K562 (cell line): Measurements from ENCODE around the gene TGM1. TPM values are rescaled to one million over a fixed set of nuclear protein-coding genes. Genes with fewer than 3 reads are reported as not detected.
A peak's percentile ranks its signal among the peaks of the same experiment; 100 is the strongest.

Experiments
- CAMTA2 ChIP-seq: fragments of 250-450 bp; sonication (Bioruptor Pico); conservative IDR thresholded peaks from 2 replicates; pipeline ENCODE4 v1.5.1; 2022
- CEBPG ChIP-seq, 3 experiments: fragments of 200-800 bp in 1 of 3; sonication (Bioruptor generic) in 1 of 3; sonication (generic) in 1 of 3; formaldehyde crosslinking in 1 of 3; IDR thresholded peaks in 2 of 3; conservative IDR thresholded peaks in 1 of 3; 2 replicates each; pipeline versions ENCODE4 v1.6.1 to v1.8.0; 2016 to 2022; ENCODE audit warnings: missing compliant biosample characterization in 2 of 3, missing genetic modification characterization in 2 of 3, mild to moderate bottlenecking in 1 of 3, missing genetic modification reagents in 1 of 3
- DMBX1 ChIP-seq: fragments of 250-450 bp; sonication (Bioruptor Pico); IDR thresholded peaks from 2 replicates; pipeline ENCODE4 v1.8.0; 2022; ENCODE audit warnings: inconsistent platforms, mild to moderate bottlenecking, moderate library complexity, borderline replicate concordance
- GATA2 ChIP-seq: sonication (generic); formaldehyde crosslinking; IDR thresholded peaks from 2 replicates; pipeline ENCODE4 v1.4.0; 2020; ENCODE audit warnings: mild to moderate bottlenecking, missing genetic modification reagents
- KDM5B ChIP-seq: fragments of 200-600 bp; sonication (generic); IDR thresholded peaks from 2 replicates; pipeline ENCODE4 v1.6.1; 2012; ENCODE audit warnings: low read depth, mild to moderate bottlenecking, moderate library complexity, low read length, control low read depth, inconsistent platforms; ENCODE audit not compliant: insufficient replicate concordance
- KLF1 ChIP-seq: fragments of 450-650 bp; IDR thresholded peaks from 2 replicates; pipeline ENCODE4 v1.6.1; 2016; ENCODE audit warnings: missing genetic modification characterization, missing compliant biosample characterization
- MBD2 ChIP-seq: sonication (generic); IDR thresholded peaks from 2 replicates; pipeline ENCODE4 v1.6.1; 2016; ENCODE audit warnings: low read depth, borderline replicate concordance
- MCM7 ChIP-seq, 2 experiments: fragments of 450-650 bp; IDR thresholded peaks; 2 replicates each; pipeline ENCODE4 v1.6.1; 2016 to 2018
- MEIS2 ChIP-seq: fragments of 450-650 bp; IDR thresholded peaks from 2 replicates; pipeline ENCODE4 v1.6.1; 2014; ENCODE audit warnings: mild to moderate bottlenecking; ENCODE audit not compliant: partially characterized antibody
- MTA1 ChIP-seq: fragments of 450-650 bp; IDR thresholded peaks from 2 replicates; pipeline ENCODE4 v1.6.1; 2017; ENCODE audit warnings: borderline replicate concordance
- NCOA2 ChIP-seq, 2 experiments: fragments of 450-650 bp; IDR thresholded peaks; 2 replicates each; pipeline ENCODE4 v1.6.1; 2018; ENCODE audit warnings: mild to moderate bottlenecking in 2 of 2, moderate library complexity in 1 of 2; ENCODE audit not compliant: partially characterized antibody in 2 of 2
- NCOA6 ChIP-seq: fragments of 450-650 bp; IDR thresholded peaks from 2 replicates; pipeline ENCODE4 v1.6.1; 2017; ENCODE audit warnings: mild to moderate bottlenecking
- SAFB ChIP-seq: fragments of 200-400 bp; formaldehyde crosslinking; IDR thresholded peaks from 2 replicates; pipeline ENCODE4 v1.6.1; 2017; ENCODE audit warnings: low read depth, low read length, borderline replicate concordance
- STAG1 ChIP-seq: sonication (generic); formaldehyde crosslinking; IDR thresholded peaks from 2 replicates; pipeline ENCODE4 v1.5.0; 2020; ENCODE audit warnings: missing genetic modification reagents, borderline replicate concordance
- TAF9B ChIP-seq: fragments of 450-650 bp; IDR thresholded peaks from 2 replicates; pipeline ENCODE4 v1.6.1; 2018; ENCODE audit warnings: mild to moderate bottlenecking; ENCODE audit not compliant: partially characterized antibody
- XRCC5 ChIP-seq: fragments of 200-400 bp; formaldehyde crosslinking; IDR thresholded peaks from 2 replicates; pipeline ENCODE4 v1.6.1; 2017; ENCODE audit warnings: low read depth, mild to moderate bottlenecking, low read length
- ZBTB7A ChIP-seq: IDR thresholded peaks from 2 replicates; pipeline ENCODE4 v1.6.1; 2011; ENCODE audit warnings: low read depth, mild to moderate bottlenecking, low read length, moderate library complexity, borderline replicate concordance; ENCODE audit not compliant: control insufficient read depth
- ZNF197 ChIP-seq: fragments of 200-800 bp; sonication (Bioruptor generic); IDR thresholded peaks from 2 replicates; pipeline ENCODE4 v1.6.1; 2016; ENCODE audit warnings: low read depth, missing genetic modification characterization, missing compliant biosample characterization
- ZNF217 ChIP-seq: sonication (generic); formaldehyde crosslinking; IDR thresholded peaks from 2 replicates; pipeline ENCODE4 v1.8.0; 2022; ENCODE audit warnings: mild to moderate bottlenecking, missing genetic modification reagents
- ZNF239 ChIP-seq: fragments of 250-450 bp; sonication (Bioruptor Pico); IDR thresholded peaks from 2 replicates; pipeline ENCODE4 v1.4.0; 2020; ENCODE audit warnings: mild to moderate bottlenecking
- ZNF282 ChIP-seq: sonication (generic); formaldehyde crosslinking; IDR thresholded peaks from 2 replicates; pipeline ENCODE4 v1.8.1; 2023; ENCODE audit warnings: missing genetic modification reagents
- ZNF696 ChIP-seq: fragments of 250-450 bp; sonication (Bioruptor Pico); conservative IDR thresholded peaks from 2 replicates; pipeline ENCODE4 v1.4.0; 2020; ENCODE audit warnings: mild to moderate bottlenecking, moderate library complexity
- polyA plus RNA-seq, 8 experiments: library from polyadenylated mRNA; depleted of rRNA in 4 of 8; stranded (reverse) in 5 of 8; unstranded in 3 of 8; fragments of >200 nt; fragmentation: Nextera tagmentation in 2 of 8; fragmentation: Illumina TruSeq in 1 of 8; extraction: Ambion mirVana in 2 of 8; extraction: Trizol in 1 of 8; gene quantifications; 2 replicates each; pipeline versions ENCODE4 v1.2.1 to v1.2.3, GENCODE V29; 2011 to 2014; ENCODE audit warnings: inconsistent platforms in 1 of 8, missing spikeins in 1 of 8
- total RNA-seq, 7 experiments: library from RNA; depleted of rRNA in 6 of 7; stranded (reverse); fragments of >200 nt in 6 of 7; fragmentation: Illumina TruSeq in 2 of 7; extraction: Trizol in 2 of 7; gene quantifications; 2 replicates each; pipeline versions ENCODE4 v1.2.1 to v1.2.3, GENCODE V29; 2011 to 2021; ENCODE audit warnings: low replicate concordance in 1 of 7
- TF ChIP-seq, protein P1 (sequence below): sonication (generic); formaldehyde crosslinking; IDR thresholded peaks from 2 replicates; pipeline ENCODE4 v1.9.0; 2022; ENCODE audit warnings: mild to moderate bottlenecking, missing genetic modification reagents
- TF ChIP-seq, protein P2 (sequence below): sonication (generic); formaldehyde crosslinking; IDR thresholded peaks from 2 replicates; pipeline ENCODE4 v1.8.0; 2022; ENCODE audit warnings: mild to moderate bottlenecking, missing genetic modification reagents
- TF ChIP-seq, protein P3 (sequence below): sonication (generic); formaldehyde crosslinking; IDR thresholded peaks from 2 replicates; pipeline ENCODE4 v1.8.0; 2022; ENCODE audit warnings: missing genetic modification reagents, mild to moderate bottlenecking, borderline replicate concordance

Gene TGM1
- total and polyA plus RNA-seq, 9 of the 15 experiments (the other 6 are each of a cell fraction or from before 2014, with no cell fraction given) = 0.13 to 4.4 (median 0.88) TPM

DNA sequence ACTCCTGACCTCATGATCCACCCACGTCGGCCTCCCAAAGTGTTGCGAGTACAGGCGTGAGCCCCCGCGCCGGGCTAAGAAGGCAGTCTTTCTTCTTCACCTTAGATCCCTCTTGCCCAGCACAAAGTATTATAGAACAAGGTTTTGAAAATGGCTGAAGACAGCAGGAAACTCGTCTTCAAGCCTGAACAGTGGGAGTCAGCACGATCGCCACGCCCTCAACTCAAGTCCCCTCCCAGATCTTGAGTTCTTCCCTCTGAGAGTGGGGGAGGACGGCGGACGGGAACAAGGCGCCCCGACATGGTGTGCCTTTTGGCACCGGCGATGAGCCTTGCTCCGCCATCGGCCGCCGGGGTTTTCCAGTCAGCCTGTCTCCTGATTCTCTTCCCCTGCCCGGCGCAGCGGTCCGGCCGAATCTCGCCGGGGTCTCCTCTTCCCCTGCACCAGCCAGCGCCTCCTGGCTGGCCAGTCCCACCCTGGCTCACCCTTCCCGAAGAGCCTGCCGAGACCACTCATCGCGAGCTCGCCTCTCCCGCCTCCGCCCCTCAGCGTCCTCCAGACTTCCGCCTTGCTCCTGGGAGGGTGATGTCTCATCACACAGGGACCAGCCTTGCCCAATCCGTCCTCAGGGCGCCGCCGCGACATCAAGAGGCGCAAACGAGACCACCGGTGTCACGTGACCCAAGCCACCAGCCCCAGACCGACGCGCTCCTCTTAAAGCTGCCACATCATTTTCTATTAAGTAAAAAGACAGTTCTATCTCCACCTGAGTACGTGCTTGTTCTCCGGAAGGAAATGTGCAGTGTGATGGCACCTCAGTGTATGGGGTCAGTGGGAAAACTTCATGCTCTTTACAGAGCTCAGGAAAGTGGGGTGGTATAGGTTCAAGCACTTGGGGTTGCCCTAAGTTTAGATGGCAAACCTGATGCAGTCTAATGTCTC, 49.8 kb downstream of the TGM1 start, which contains the start of gene CHMP4A (continued):
- no peak for TF ChIP-seq NCOA2 (IDR thresholded peaks at IDR 0.05; ENCODE audit: partially characterized antibody in 2 of 2)
- peak; percentile 58 for TF ChIP-seq KDM5B
- no peak for TF ChIP-seq KLF1 (tag)
- TF ChIP-seq ZNF197 = no peak
- TF ChIP-seq MEIS2 = no peak
- peak; percentile 98 for TF ChIP-seq MTA1
- no peak for TF ChIP-seq NCOA6
- no peak for TF ChIP-seq CAMTA2 (CRISPR knock-in tag)
- peak; percentile 83 for TF ChIP-seq ZBTB7A
- no peak for TF ChIP-seq MCM7 (IDR thresholded peaks at IDR 0.05)
- TF ChIP-seq DMBX1 = no peak; the same call in 1 of the 2 replicates
- peak; percentile 78 for TF ChIP-seq TAF9B
- TF ChIP-seq STAG1 (CRISPR knock-in tag) = no peak
- peak; percentile 63; the same call in 1 of the 2 replicates for TF ChIP-seq CEBPG (CRISPR knock-in tag; IDR thresholded peaks at IDR 0.05)
- TF ChIP-seq CEBPG (tag; conservative IDR thresholded peaks at IDR 0.05 in 1 of 2, IDR thresholded peaks at IDR 0.05 in 1 of 2) = peak in 1 of 2 experiments; percentile 27; a peak in 1 of 4 replicates
- no peak; the same call in 1 of the 2 replicates for TF ChIP-seq ZNF239 (CRISPR knock-in tag)
- TF ChIP-seq SAFB = no peak
- TF ChIP-seq, protein P1, sequence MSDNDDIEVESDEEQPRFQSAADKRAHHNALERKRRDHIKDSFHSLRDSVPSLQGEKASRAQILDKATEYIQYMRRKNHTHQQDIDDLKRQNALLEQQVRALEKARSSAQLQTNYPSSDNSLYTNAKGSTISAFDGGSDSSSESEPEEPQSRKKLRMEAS (CRISPR knock-in tag) = peak; percentile 57
- peak; percentile 87 for TF ChIP-seq MBD2
- TF ChIP-seq GATA2 (CRISPR knock-in tag) = no peak
- no peak for TF ChIP-seq ZNF696 (CRISPR knock-in tag)
- no peak for TF ChIP-seq XRCC5
- TF ChIP-seq, protein P2, sequence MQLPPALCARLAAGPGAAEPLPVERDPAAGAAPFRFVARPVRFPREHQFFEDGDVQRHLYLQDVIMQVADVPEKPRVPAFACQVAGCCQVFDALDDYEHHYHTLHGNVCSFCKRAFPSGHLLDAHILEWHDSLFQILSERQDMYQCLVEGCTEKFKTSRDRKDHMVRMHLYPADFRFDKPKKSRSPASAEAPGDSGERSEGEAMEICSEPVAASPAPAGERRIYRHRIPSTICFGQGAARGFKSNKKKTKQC (CRISPR knock-in tag) = 0 out of 2 replicates have a peak, but pooled peaks have one; percentile 29
- TF ChIP-seq, protein P3, sequence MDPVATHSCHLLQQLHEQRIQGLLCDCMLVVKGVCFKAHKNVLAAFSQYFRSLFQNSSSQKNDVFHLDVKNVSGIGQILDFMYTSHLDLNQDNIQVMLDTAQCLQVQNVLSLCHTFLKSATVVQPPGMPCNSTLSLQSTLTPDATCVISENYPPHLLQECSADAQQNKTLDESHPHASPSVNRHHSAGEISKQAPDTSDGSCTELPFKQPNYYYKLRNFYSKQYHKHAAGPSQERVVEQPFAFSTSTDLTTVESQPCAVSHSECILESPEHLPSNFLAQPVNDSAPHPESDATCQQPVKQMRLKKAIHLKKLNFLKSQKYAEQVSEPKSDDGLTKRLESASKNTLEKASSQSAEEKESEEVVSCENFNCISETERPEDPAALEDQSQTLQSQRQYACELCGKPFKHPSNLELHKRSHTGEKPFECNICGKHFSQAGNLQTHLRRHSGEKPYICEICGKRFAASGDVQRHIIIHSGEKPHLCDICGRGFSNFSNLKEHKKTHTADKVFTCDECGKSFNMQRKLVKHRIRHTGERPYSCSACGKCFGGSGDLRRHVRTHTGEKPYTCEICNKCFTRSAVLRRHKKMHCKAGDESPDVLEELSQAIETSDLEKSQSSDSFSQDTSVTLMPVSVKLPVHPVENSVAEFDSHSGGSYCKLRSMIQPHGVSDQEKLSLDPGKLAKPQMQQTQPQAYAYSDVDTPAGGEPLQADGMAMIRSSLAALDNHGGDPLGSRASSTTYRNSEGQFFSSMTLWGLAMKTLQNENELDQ = no peak
- TF ChIP-seq ZNF217 (CRISPR knock-in tag) = no peak
- TF ChIP-seq ZNF282 = no peak
